Spleen (tissue), 11 donors: ENCODE measurements around the gene MOBP. TPM values are rescaled to one million over a fixed set of nuclear protein-coding genes. Genes with fewer than 3 reads are reported as not detected.

Source experiments
- DNase-seq: peaks from one replicate; pipeline ENCODE4 v3.0.0-alpha.2; 2020
- H3K27ac ChIP-seq, 8 donors: fragments of 200-600 bp; sonication (generic) in 7 of 8; 1 replicate in 4 of 8; 2 replicates in 4 of 8; pipeline versions ENCODE4 v1.5.0 to v1.8.0; 2016 to 2021; ENCODE audit warnings: inconsistent platforms in 4 of 8, mild to moderate bottlenecking in 4 of 8, moderate library complexity in 1 of 8
- H3K27me3 ChIP-seq, 7 donors: fragments of 200-600 bp; sonication (generic) in 6 of 7; replicated peaks in 1 of 7; 1 replicate in 4 of 7; 2 replicates in 3 of 7; pipeline versions ENCODE4 v1.5.0 to v1.8.0; 2016 to 2021; ENCODE audit warnings: inconsistent platforms in 3 of 7, mild to moderate bottlenecking in 1 of 7
- H3K36me3 ChIP-seq, 6 donors: fragments of 200-600 bp; sonication (generic) in 5 of 6; 1 replicate in 4 of 6; 2 replicates in 2 of 6; pipeline versions ENCODE4 v1.5.0 to v1.8.0; 2016 to 2021; ENCODE audit warnings: inconsistent platforms in 2 of 6
- H3K4me1 ChIP-seq, 6 donors: fragments of 200-600 bp; sonication (generic) in 5 of 6; 1 replicate in 3 of 6; 2 replicates in 3 of 6; pipeline versions ENCODE4 v1.5.0 to v1.8.0; 2016 to 2021; ENCODE audit warnings: inconsistent platforms in 3 of 6
- H3K4me3 ChIP-seq, 8 donors: fragments of 200-600 bp; sonication (generic) in 7 of 8; 1 replicate in 4 of 8; 2 replicates in 4 of 8; pipeline versions ENCODE4 v1.5.0 to v1.8.0; 2016 to 2021; ENCODE audit warnings: inconsistent platforms in 4 of 8, mild to moderate bottlenecking in 4 of 8, moderate library complexity in 2 of 8
- H3K9me3 ChIP-seq, 8 donors: fragments of 200-600 bp; sonication (generic) in 7 of 8; 1 replicate in 4 of 8; 2 replicates in 4 of 8; pipeline versions ENCODE4 v1.5.0 to v1.8.0; 2016 to 2021; ENCODE audit warnings: inconsistent platforms in 4 of 8
- POLR2A ChIP-seq, 3 donors: fragments of 450-650 bp; IDR thresholded peaks; one replicate each; pipeline ENCODE4 v1.5.1; 2017; ENCODE audit warnings: antibody characterized with exemption in 3 of 3, mild to moderate bottlenecking in 1 of 3
- POLR2AphosphoS5 ChIP-seq, 3 donors: sonication (generic); formaldehyde crosslinking; IDR thresholded peaks; one replicate each; pipeline ENCODE4 v1.5.1; 2017; ENCODE audit warnings: antibody characterized with exemption in 3 of 3
- WGBS, 5 donors: extraction: QIAGEN DNeasy Blood & Tissue Kit in 3 of 5; methylation state at CpG; one replicate each; pipeline versions ENCODE4 v1.1.5 to v1.1.7; 2013 to 2018; 5-methylcytosine and 5-hydroxymethylcytosine counted together
- intact Hi-C: fragments of 100-400 bp; cut with DNase I; formaldehyde crosslinking; loops from one replicate; pipeline ENCODE4 v1.15.0; 2023; ENCODE audit warnings: low total_unique reads
- polyA plus RNA-seq, 3 donors: library from polyadenylated mRNA; stranded (reverse); fragments of 200-250 nt; gene quantifications; one replicate each; pipeline ENCODE4 v1.2.1, GENCODE V29; 2013
- total RNA-seq, 7 donors: library from RNA; depleted of rRNA in 3 of 7; stranded (reverse); fragments of >200 nt in 3 of 7; fragmentation: NEBNext Ultra II Directional in 4 of 7; extraction: Animal tissue kit (Norgen Biotek cat#: 25700) in 4 of 7; gene quantifications; one replicate each; pipeline versions ENCODE4 v1.1.0 to v1.2.1, GENCODE V29; 2016 to 2021
- TF ChIP-seq, protein P1 (sequence below), 11 experiments: fragments of 200-600 bp in 7 of 11; fragments of 450-650 bp in 4 of 11; sonication (generic) in 4 of 11; IDR thresholded peaks in 8 of 11; conservative IDR thresholded peaks in 3 of 11; 1 replicate in 7 of 11; 2 replicates in 4 of 11; pipeline versions ENCODE4 v1.4.0 to v1.8.0; 2016 to 2021; ENCODE audit warnings: antibody characterized with exemption in 11 of 11, inconsistent platforms in 4 of 11, mild to moderate bottlenecking in 1 of 11
- donor health status: healthy with polysubstance abuse.
- donor health status: DM: no; HTN: no; CAD: no; lungs with moderate emphysema.
- donor health status: DM: no; HTN: no; CAD: no.
- donor health status: Bipolar disorder and iron deficiency.
- donor health status: healthy.
- donor health status: DM: no; HTN: no; CAD: no.
- donor health status: DM: yes; HTN: yes; CAD: no.

MOBP gene
- total and polyA plus RNA-seq, 10 donors, result 0.06 TPM; not detected in 9

DNA sequence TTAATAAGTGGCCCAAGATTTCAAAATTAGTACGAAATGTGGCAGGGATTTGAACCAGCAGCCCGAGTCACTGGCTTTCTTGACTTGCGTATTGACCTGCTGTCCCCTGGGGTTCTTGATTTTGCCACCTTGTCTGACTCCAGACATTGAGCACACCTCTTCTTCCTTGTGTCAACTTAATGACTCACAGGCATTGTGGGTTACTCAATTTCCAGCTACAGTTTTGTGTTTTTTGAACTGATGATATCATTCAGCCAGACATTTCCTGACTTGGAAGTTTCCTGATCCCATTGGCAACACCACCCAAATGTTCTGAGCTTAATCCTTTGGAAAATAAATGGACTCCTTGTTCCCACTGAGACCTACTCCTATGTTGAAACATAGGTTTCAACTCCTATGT lies 64.2 kb downstream of the MOBP start:
- no peak for DNase-seq
- no peaks in the 10 kb centered on the region for H3K9me3 ChIP-seq
- H3K4me1 ChIP-seq, result no peaks in the 10 kb centered on the region
- H3K36me3 ChIP-seq, result no peaks in the 10 kb centered on the region
- H3K4me3 ChIP-seq, result no peak overlapping the region
- H3K27me3 ChIP-seq, result peaks cover 0 to 6% (median 0%) of the 10 kb centered on the region in 7 donors
- no peak overlapping the region for H3K27ac ChIP-seq
- intact Hi-C loops, result no loop called here
- TF ChIP-seq, protein P1, sequence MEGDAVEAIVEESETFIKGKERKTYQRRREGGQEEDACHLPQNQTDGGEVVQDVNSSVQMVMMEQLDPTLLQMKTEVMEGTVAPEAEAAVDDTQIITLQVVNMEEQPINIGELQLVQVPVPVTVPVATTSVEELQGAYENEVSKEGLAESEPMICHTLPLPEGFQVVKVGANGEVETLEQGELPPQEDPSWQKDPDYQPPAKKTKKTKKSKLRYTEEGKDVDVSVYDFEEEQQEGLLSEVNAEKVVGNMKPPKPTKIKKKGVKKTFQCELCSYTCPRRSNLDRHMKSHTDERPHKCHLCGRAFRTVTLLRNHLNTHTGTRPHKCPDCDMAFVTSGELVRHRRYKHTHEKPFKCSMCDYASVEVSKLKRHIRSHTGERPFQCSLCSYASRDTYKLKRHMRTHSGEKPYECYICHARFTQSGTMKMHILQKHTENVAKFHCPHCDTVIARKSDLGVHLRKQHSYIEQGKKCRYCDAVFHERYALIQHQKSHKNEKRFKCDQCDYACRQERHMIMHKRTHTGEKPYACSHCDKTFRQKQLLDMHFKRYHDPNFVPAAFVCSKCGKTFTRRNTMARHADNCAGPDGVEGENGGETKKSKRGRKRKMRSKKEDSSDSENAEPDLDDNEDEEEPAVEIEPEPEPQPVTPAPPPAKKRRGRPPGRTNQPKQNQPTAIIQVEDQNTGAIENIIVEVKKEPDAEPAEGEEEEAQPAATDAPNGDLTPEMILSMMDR (IDR thresholded peaks at IDR 0.05 in 8 of 11, conservative IDR thresholded peaks at IDR 0.05 in 3 of 11), result no peak
- TF ChIP-seq POLR2AphosphoS5 (IDR thresholded peaks at IDR 0.05) (no peak), POLR2A (IDR thresholded peaks at IDR 0.05) (no peak)
- 77 to 93% (median 84%) methylated on average over 3 of the region's 3 CpGs for WGBS, 5 donors

DNA sequence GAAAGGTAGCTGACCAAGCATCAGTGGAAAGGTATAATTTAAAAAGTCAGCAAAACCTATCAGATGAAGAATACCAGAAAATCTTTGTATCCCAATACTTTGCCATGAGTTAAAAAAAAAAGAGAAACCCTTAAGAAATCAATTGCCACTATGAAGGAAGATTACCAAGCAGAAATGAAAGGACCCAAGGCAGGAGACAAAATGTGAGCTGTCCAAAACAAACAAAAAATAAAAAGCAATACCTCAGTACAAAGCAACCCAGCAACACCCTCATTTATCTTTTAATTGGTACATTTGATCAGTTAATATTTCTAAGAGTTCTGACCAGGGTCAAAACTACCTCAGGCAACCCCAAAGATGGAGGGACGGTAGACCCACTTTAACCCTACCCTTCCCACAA lies 65.3 kb downstream of the MOBP start:
- no peaks in the 10 kb centered on the region for H3K4me1 ChIP-seq
- no peaks in the 10 kb centered on the region for H3K9me3 ChIP-seq
- H3K27ac ChIP-seq, result no peak overlapping the region
- intact Hi-C loops, result no loop called here
- peaks cover 0 to 6% (median 0%) of the 10 kb centered on the region in 7 donors for H3K27me3 ChIP-seq
- no peak for DNase-seq
- no peaks in the 10 kb centered on the region for H3K36me3 ChIP-seq
- 76 to 100% (median 84%) methylated on average over 1 of the region's 1 CpG for WGBS, 5 donors
- TF ChIP-seq POLR2AphosphoS5 (IDR thresholded peaks at IDR 0.05), result no peak
- TF ChIP-seq, protein P1 (IDR thresholded peaks at IDR 0.05 in 8 of 11, conservative IDR thresholded peaks at IDR 0.05 in 3 of 11), result no peak
- TF ChIP-seq POLR2A (IDR thresholded peaks at IDR 0.05), result no peak
- H3K4me3 ChIP-seq, result no peak overlapping the region

GRCh38 chr3:39533226-39533625 lies 65.7 kb downstream of the MOBP start:
- Histone ChIP-seq H3K27ac (no peak overlapping the region), H3K27me3 (peaks cover 0 to 6% (median 0%) of the 10 kb centered on the region in 7 donors), H3K36me3 (no peaks in the 10 kb centered on the region), H3K4me1 (no peaks in the 10 kb centered on the region), H3K9me3 (no peaks in the 10 kb centered on the region), H3K4me3 (no peak overlapping the region)
- no peak for DNase-seq
- 36 to 46% (median 40%) methylated on average over 2 of the region's 2 CpGs for WGBS, 5 donors
- no peak for TF ChIP-seq POLR2AphosphoS5 (IDR thresholded peaks at IDR 0.05)
- TF ChIP-seq, protein P1 (IDR thresholded peaks at IDR 0.05 in 8 of 11, conservative IDR thresholded peaks at IDR 0.05 in 3 of 11), result no peak
- TF ChIP-seq POLR2A (IDR thresholded peaks at IDR 0.05), result no peak
- intact Hi-C loops, result no loop called here

DNA sequence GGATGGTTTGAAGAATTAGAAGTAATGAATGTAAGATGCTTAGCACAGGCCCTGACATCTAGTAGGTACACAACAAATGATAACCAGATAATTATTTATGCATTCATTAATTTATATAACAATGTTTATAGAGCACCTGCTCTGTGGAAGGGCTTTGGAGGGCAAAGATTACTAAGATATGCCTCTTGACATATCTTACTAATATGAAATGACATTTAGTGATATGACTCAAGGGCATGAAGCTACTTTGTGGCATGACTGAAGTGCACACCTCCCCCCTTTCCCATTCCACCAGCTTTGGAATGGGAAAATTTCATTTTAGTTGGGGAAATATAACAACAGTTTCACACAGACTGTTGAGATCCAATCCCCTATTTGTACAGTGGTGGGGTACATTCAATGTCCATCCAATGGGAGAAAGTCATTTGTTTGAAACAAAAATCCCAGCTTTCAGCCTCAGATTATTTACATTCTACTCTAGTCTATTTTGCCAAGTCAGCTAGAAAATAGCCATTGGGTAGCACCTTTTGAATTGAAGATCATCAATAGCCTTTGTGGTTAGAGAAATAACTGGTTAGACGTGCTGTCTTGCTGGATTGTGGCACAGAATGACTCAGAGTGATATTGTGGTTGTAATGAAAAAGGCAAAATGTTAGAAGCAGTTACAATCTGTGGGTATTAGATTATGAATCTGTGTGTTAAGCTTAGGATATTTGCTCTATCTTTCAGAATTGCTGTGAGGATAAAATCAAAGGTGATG lies 72.9 kb downstream of the MOBP start:
- TF ChIP-seq, protein P1 (IDR thresholded peaks at IDR 0.05 in 8 of 11, conservative IDR thresholded peaks at IDR 0.05 in 3 of 11), result no peak
- TF ChIP-seq POLR2A (IDR thresholded peaks at IDR 0.05) (no peak), POLR2AphosphoS5 (IDR thresholded peaks at IDR 0.05) (no peak)
- Histone ChIP-seq H3K4me1 (peaks cover 0 to 9% (median 0%) of the 10 kb centered on the region in 6 donors), H3K9me3 (no peaks in the 10 kb centered on the region), H3K36me3 (no peaks in the 10 kb centered on the region), H3K4me3 (no peak overlapping the region), H3K27me3 (no peaks in the 10 kb centered on the region), H3K27ac (no peak overlapping the region)
- intact Hi-C loops, result no loop called here
- no peak for DNase-seq
- WGBS, 5 donors, result 57 to 68% (median 60%) methylated on average over 1 of the region's 1 CpG
